ENCODE data around the gene CEP152. TPM values are rescaled to one million over a fixed set of nuclear protein-coding genes. Genes with fewer than 3 reads are reported as not detected.

The CEP152 gene
- polyA plus RNA-seq, 1 experiment, result 1.7 TPM

GRCh38 chr15:48811325-48811958 is 573 bp upstream of the CEP152 start:
- ChIA-PET POLR2A (interaction anchor here (0.8 to 1.1 kb wide), 3 partner anchors 66 to 166 kb away, joined by 3 to 4 read pairs (median 3); partner anchors contain the start of genes EID1 and FBN1), CTCF (interaction anchor here (1.1 to 1.3 kb wide), 2 partner anchors 10 to 14 kb away, joined by 4 to 5 read pairs; no protein-coding TSS in a partner anchor)
- DNase-seq (ENCODE audit: low read depth, low spot score), result no peak
- TF ChIP-seq CTCF (IDR thresholded peaks at IDR 0.05; ENCODE audit: low read depth, low read length), result 0 out of 2 replicates have a peak, but pooled peaks have one; percentile 9
- Histone ChIP-seq H3K27ac (ENCODE audit: low read depth, low read length) (no peak overlapping the region), H3K9me3 (ENCODE audit: control insufficient read depth, insufficient read depth, low read length) (no peaks in the 10 kb centered on the region), H3K4me3 (ENCODE audit: low read depth, low read length) (peak overlapping the region; percentile 77), H3K27me3 (ENCODE audit: control insufficient read depth, insufficient read depth, low read length) (no peaks in the 10 kb centered on the region)

GRCh38 chr15:48806151-48806550 is 4.7 kb downstream of the CEP152 start:
- Histone ChIP-seq H3K27me3 (ENCODE audit: control insufficient read depth, insufficient read depth, low read length) (no peaks in the 10 kb centered on the region), H3K4me3 (ENCODE audit: low read depth, low read length) (no peak overlapping the region), H3K9me3 (ENCODE audit: control insufficient read depth, insufficient read depth, low read length) (no peaks in the 10 kb centered on the region), H3K27ac (ENCODE audit: low read depth, low read length) (no peak overlapping the region)
- POLR2A ChIA-PET, result no interaction called here
- TF ChIP-seq CTCF (IDR thresholded peaks at IDR 0.05; ENCODE audit: low read depth, low read length), result no peak
- no peak for DNase-seq (ENCODE audit: low read depth, low spot score)
- CTCF ChIA-PET, result interaction anchor here (0.6 to 0.9 kb wide), 3 partner anchors 24 to 454 kb away, joined by 3 to 4 read pairs (median 4); no protein-coding TSS in a partner anchor

GRCh38 chr15:48805591-48805990 is 5.3 kb downstream of the CEP152 start:
- Histone ChIP-seq H3K4me3 (ENCODE audit: low read depth, low read length) (no peak overlapping the region), H3K9me3 (ENCODE audit: control insufficient read depth, insufficient read depth, low read length) (no peaks in the 10 kb centered on the region), H3K27ac (ENCODE audit: low read depth, low read length) (no peak overlapping the region), H3K27me3 (ENCODE audit: control insufficient read depth, insufficient read depth, low read length) (no peaks in the 10 kb centered on the region)
- ChIA-PET CTCF (interaction anchor here (0.6 to 0.9 kb wide), 3 partner anchors 24 to 453 kb away, joined by 3 to 4 read pairs (median 4); no protein-coding TSS in a partner anchor), POLR2A (no interaction called here)
- no peak for DNase-seq (ENCODE audit: low read depth, low spot score)
- no peak for TF ChIP-seq CTCF (IDR thresholded peaks at IDR 0.05; ENCODE audit: low read depth, low read length)

- Histone ChIP-seq H3K9me3 (ENCODE audit: control insufficient read depth, insufficient read depth, low read length) (no peaks in the 10 kb centered on the region), H3K27me3 (ENCODE audit: control insufficient read depth, insufficient read depth, low read length) (no peaks in the 10 kb centered on the region), H3K27ac (ENCODE audit: low read depth, low read length) (no peak overlapping the region), H3K4me3 (ENCODE audit: low read depth, low read length) (no peak overlapping the region)
- ChIA-PET POLR2A (no interaction called here), CTCF (interaction anchor here (1.9 kb wide), 1 partner anchor 446 kb away, joined by 5 read pairs; no protein-coding TSS in a partner anchor)
- DNase-seq (ENCODE audit: low read depth, low spot score), result no peak
- TF ChIP-seq CTCF (IDR thresholded peaks at IDR 0.05; ENCODE audit: low read depth, low read length), result no peak
These were observed 7.0 kb downstream of the CEP152 start for GRCh38 chr15:48803877-48804276.

- peak; percentile 80 for DNase-seq (ENCODE audit: low read depth, low spot score)
- TF ChIP-seq CTCF (IDR thresholded peaks at IDR 0.05; ENCODE audit: low read depth, low read length), result no peak
- Histone ChIP-seq H3K27ac (ENCODE audit: low read depth, low read length) (no peak overlapping the region), H3K4me3 (ENCODE audit: low read depth, low read length) (no peak overlapping the region), H3K9me3 (ENCODE audit: control insufficient read depth, insufficient read depth, low read length) (no peaks in the 10 kb centered on the region), H3K27me3 (ENCODE audit: control insufficient read depth, insufficient read depth, low read length) (no peaks in the 10 kb centered on the region)
- CTCF ChIA-PET, result interaction anchor here (0.8 to 3.2 kb wide), 7 partner anchors 11 to 445 kb away, joined by 3 to 14 read pairs (median 4); no protein-coding TSS in a partner anchor
- POLR2A ChIA-PET, result no interaction called here
These were observed 8.0 kb downstream of the CEP152 start for GRCh38 chr15:48802867-48803266.
